Liver (tissue), 9 donors: Measurements from ENCODE around the gene NFATC1. TPM values are rescaled to one million over a fixed set of nuclear protein-coding genes. Genes with fewer than 3 reads are reported as not detected.

Source experiments
- DNase-seq: peaks from one replicate; pipeline ENCODE4 v3.0.0-alpha.2; 2017; ENCODE audit warnings: low spot score
- H3K27ac ChIP-seq, 2 donors: one replicate each; pipeline ENCODE4 v1.7.0; 2013; ENCODE audit warnings: inconsistent platforms in 2 of 2, low read length in 2 of 2, control low read depth in 1 of 2, low read depth in 1 of 2, mild to moderate bottlenecking in 1 of 2
- H3K27me3 ChIP-seq, 4 donors: one replicate each; pipeline versions ENCODE4 v1.6.1 to v1.7.0; 2013; ENCODE audit warnings: low read length in 3 of 4, inconsistent platforms in 1 of 4, mild to moderate bottlenecking in 1 of 4, moderate library complexity in 1 of 4; ENCODE audit not compliant: control insufficient read depth in 4 of 4, insufficient read depth in 4 of 4
- H3K36me3 ChIP-seq, 4 donors: one replicate each; pipeline versions ENCODE4 v1.6.1 to v1.7.0; 2013; ENCODE audit warnings: low read length in 3 of 4, mild to moderate bottlenecking in 3 of 4, low read depth in 1 of 4, moderate library complexity in 1 of 4; ENCODE audit not compliant: control insufficient read depth in 4 of 4, insufficient read depth in 3 of 4
- H3K4me1 ChIP-seq, 4 donors: one replicate each; pipeline versions ENCODE4 v1.6.1 to v1.7.0; 2013; ENCODE audit warnings: low read length in 3 of 4, mild to moderate bottlenecking in 3 of 4, moderate library complexity in 1 of 4; ENCODE audit not compliant: control insufficient read depth in 4 of 4, insufficient read depth in 4 of 4
- H3K4me3 ChIP-seq, 3 donors: one replicate each; pipeline versions ENCODE4 v1.6.1 to v1.7.0; 2013; ENCODE audit warnings: low read length in 3 of 3, control low read depth in 1 of 3, low read depth in 1 of 3, mild to moderate bottlenecking in 1 of 3
- H3K9ac ChIP-seq, 2 donors: one replicate each; pipeline ENCODE4 v1.7.0; 2013; ENCODE audit warnings: low read length in 2 of 2, mild to moderate bottlenecking in 2 of 2, moderate library complexity in 2 of 2, control low read depth in 1 of 2, low read depth in 1 of 2
- H3K9me3 ChIP-seq, 4 donors: one replicate each; pipeline versions ENCODE4 v1.6.1 to v1.7.0; 2013; ENCODE audit warnings: low read length in 3 of 4; ENCODE audit not compliant: control insufficient read depth in 4 of 4
- ATF3 ChIP-seq: IDR thresholded peaks from 2 replicates; pipeline ENCODE4 v1.6.1; 2016; ENCODE audit warnings: antibody characterized with exemption
- CTCF ChIP-seq: fragments of 150-350 bp; IDR thresholded peaks from 2 replicates; pipeline ENCODE4 v1.5.1; 2017; ENCODE audit warnings: improper control_type of control experiment, low read depth, low read length; ENCODE audit not compliant: missing input control
- EGR1 ChIP-seq, 2 donors: IDR thresholded peaks; 2 replicates each; pipeline ENCODE4 v1.6.1; 2016 to 2018; ENCODE audit warnings: antibody characterized with exemption in 2 of 2, low read depth in 2 of 2
- FOXA1 ChIP-seq: IDR thresholded peaks from 2 replicates; pipeline ENCODE4 v1.6.1; 2016; ENCODE audit warnings: antibody characterized with exemption
- FOXA2 ChIP-seq: IDR thresholded peaks from 2 replicates; pipeline ENCODE4 v1.6.1; 2016; ENCODE audit warnings: antibody characterized with exemption
- GABPA ChIP-seq, 2 donors: IDR thresholded peaks in 1 of 2; conservative IDR thresholded peaks in 1 of 2; 2 replicates each; pipeline ENCODE4 v1.6.1; 2016; ENCODE audit warnings: antibody characterized with exemption in 2 of 2, mild to moderate bottlenecking in 1 of 2, moderate library complexity in 1 of 2
- HNF4A ChIP-seq, 2 donors: conservative IDR thresholded peaks; 2 replicates each; pipeline ENCODE4 v1.6.1; 2016; ENCODE audit warnings: antibody characterized with exemption in 2 of 2, mild to moderate bottlenecking in 2 of 2
- HNF4G ChIP-seq: IDR thresholded peaks from 2 replicates; pipeline ENCODE4 v1.6.1; 2016; ENCODE audit warnings: antibody characterized with exemption
- JUND ChIP-seq, 2 donors: IDR thresholded peaks; 2 replicates each; pipeline ENCODE4 v1.6.1; 2016; ENCODE audit warnings: antibody characterized with exemption in 2 of 2
- MAX ChIP-seq: IDR thresholded peaks from 2 replicates; pipeline ENCODE4 v1.6.1; 2016; ENCODE audit warnings: antibody characterized with exemption
- NR2F2 ChIP-seq: IDR thresholded peaks from 2 replicates; pipeline ENCODE4 v1.6.1; 2016; ENCODE audit warnings: antibody characterized with exemption
- REST ChIP-seq: IDR thresholded peaks from 2 replicates; pipeline ENCODE4 v1.6.1; 2016; ENCODE audit warnings: antibody characterized with exemption, mild to moderate bottlenecking
- RXRA ChIP-seq, 2 donors: IDR thresholded peaks; 2 replicates each; pipeline ENCODE4 v1.6.1; 2017 to 2018; ENCODE audit warnings: antibody characterized with exemption in 2 of 2, mild to moderate bottlenecking in 1 of 2
- SP1 ChIP-seq: IDR thresholded peaks from 2 replicates; pipeline ENCODE4 v1.6.1; 2018; ENCODE audit warnings: antibody characterized with exemption, mild to moderate bottlenecking
- TAF1 ChIP-seq: conservative IDR thresholded peaks from 2 replicates; pipeline ENCODE4 v1.6.1; 2016; ENCODE audit warnings: antibody characterized with exemption, mild to moderate bottlenecking
- YY1 ChIP-seq: IDR thresholded peaks from 2 replicates; pipeline ENCODE4 v1.6.1; 2016; ENCODE audit warnings: antibody characterized with exemption, mild to moderate bottlenecking
- ZBTB33 ChIP-seq: IDR thresholded peaks from 2 replicates; pipeline ENCODE4 v1.6.1; 2016; ENCODE audit warnings: antibody characterized with exemption
- WGBS: extraction: QIAGEN DNeasy Blood & Tissue Kit; methylation state at CpG from one replicate; pipeline ENCODE4 v1.1.7; 2013; 5-methylcytosine and 5-hydroxymethylcytosine counted together
- polyA plus RNA-seq, 2 donors: library from polyadenylated mRNA; stranded (reverse) in 1 of 2; unstranded in 1 of 2; fragments of 200-250 nt in 1 of 2; fragments of >200 nt in 1 of 2; fragmentation: Nextera tagmentation in 1 of 2; extraction: Ambion mirVana in 1 of 2; gene quantifications; one replicate each; pipeline versions ENCODE4 v1.2.1 to v1.2.3, GENCODE V29; 2013 to 2015
- total RNA-seq, 2 donors: library from RNA; depleted of rRNA; stranded (reverse); fragments of >200 nt; gene quantifications; one replicate each; pipeline ENCODE4 v1.2.3, GENCODE V29; 2014
- donor health status: healthy.
- donor health status: healthy.
- donor health status: healthy.
- donor health status: healthy.
- donor health status: healthy.

Gene NFATC1
- total and polyA plus RNA-seq, 4 donors: 0.57 to 2.2 (median 1.3) TPM

GRCh38 chr18:79402977-79403722, 7.4 kb downstream of the NFATC1 start:
- H3K4me1 ChIP-seq: peaks cover 2 to 12% (median 4%) of the 10 kb centered on the region in 4 donors
- H3K27ac ChIP-seq: peak overlapping the region in 1 of 2 donors; percentile 41
- no peaks in the 10 kb centered on the region for H3K9me3 ChIP-seq
- H3K4me3 ChIP-seq: no peak overlapping the region
- DNase-seq: no peak
- no peaks in the 10 kb centered on the region for H3K36me3 ChIP-seq
- WGBS: 46% methylated on average over 27 of the region's 27 CpGs
- H3K27me3 ChIP-seq: no peaks in the 10 kb centered on the region
- H3K9ac ChIP-seq: no peak overlapping the region
- peak; percentile 17 for TF ChIP-seq NR2F2
- peak; percentile 8 for TF ChIP-seq SP1
- TF ChIP-seq HNF4A (conservative IDR thresholded peaks at IDR 0.05): no peak

GRCh38 chr18:79403723-79404566, 8.2 kb downstream of the NFATC1 start:
- Histone ChIP-seq H3K9ac (no peak overlapping the region), H3K4me1 (peaks cover 2 to 12% (median 3%) of the 10 kb centered on the region in 4 donors), H3K27me3 (no peaks in the 10 kb centered on the region), H3K36me3 (no peaks in the 10 kb centered on the region), H3K27ac (peak overlapping the region in 1 of 2 donors; percentile 41), H3K4me3 (no peak overlapping the region), H3K9me3 (no peaks in the 10 kb centered on the region)
- WGBS: 75% methylated on average over 31 of the region's 31 CpGs
- DNase-seq: no peak
- no peak for TF ChIP-seq ATF3
- no peak for TF ChIP-seq HNF4A (conservative IDR thresholded peaks at IDR 0.05)
- TF ChIP-seq FOXA2: no peak
- TF ChIP-seq HNF4G: no peak
- no peak for TF ChIP-seq FOXA1
- no peak for TF ChIP-seq TAF1
- no peak for TF ChIP-seq SP1
- no peak for TF ChIP-seq JUND (IDR thresholded peaks at IDR 0.05)
- no peak for TF ChIP-seq GABPA (IDR thresholded peaks at IDR 0.05 in 1 of 2, conservative IDR thresholded peaks at IDR 0.05 in 1 of 2)
- TF ChIP-seq YY1: no peak
- TF ChIP-seq RXRA (IDR thresholded peaks at IDR 0.05): no peak
- no peak for TF ChIP-seq EGR1 (IDR thresholded peaks at IDR 0.05; ENCODE audit: low read depth in 2 of 2)
- no peak for TF ChIP-seq MAX
- no peak for TF ChIP-seq ZBTB33
- no peak for TF ChIP-seq CTCF
- TF ChIP-seq REST: no peak
